PFSK-1 (cell line): ENCODE results near the gene ANKRD1.

Source experiments
- FOXP2 ChIP-seq: optimal IDR thresholded peaks from 2 replicates; pipeline ENCODE3; 2011; ENCODE audit warnings: borderline replicate concordance, control low read depth, inconsistent platforms; ENCODE audit not compliant: insufficient read depth; ENCODE audit errors: extremely low read length, extremely low read depth
- POLR2AphosphoS5 ChIP-seq: IDR thresholded peaks from 2 replicates; pipeline ENCODE4 v1.6.1; 2012; ENCODE audit warnings: low read depth, mild to moderate bottlenecking, control low read depth, low read length, moderate library complexity
- REST ChIP-seq, 2 experiments: IDR thresholded peaks; 2 replicates each; pipeline versions ENCODE4 v1.6.1 to v1.8.0; 2011 to 2012; ENCODE audit warnings: low read depth in 2 of 2, low read length in 2 of 2, control low read depth in 1 of 2, inconsistent platforms in 1 of 2, mild to moderate bottlenecking in 1 of 2, moderate library complexity in 1 of 2; ENCODE audit not compliant: insufficient read depth in 1 of 2
- SIN3A ChIP-seq: IDR thresholded peaks from 2 replicates; pipeline ENCODE4 v1.6.1; 2012; ENCODE audit warnings: mild to moderate bottlenecking, low read length, moderate library complexity, borderline replicate concordance; ENCODE audit not compliant: insufficient read depth
- TAF1 ChIP-seq: IDR thresholded peaks from 2 replicates; pipeline ENCODE4 v1.6.1; 2012; ENCODE audit warnings: low read length, control low read depth, borderline replicate concordance; ENCODE audit not compliant: insufficient read depth

The ANKRD1 gene

GRCh38 chr10:90966146-90966545, 45.3 kb upstream of the ANKRD1 start:
- TF ChIP-seq SIN3A (no peak), TAF1 (no peak), POLR2AphosphoS5 (no peak)

GRCh38 chr10:90965720-90966119, 44.8 kb upstream of the ANKRD1 start:
- no peak for TF ChIP-seq FOXP2
- TF ChIP-seq REST (IDR thresholded peaks at IDR 0.05; ENCODE audit: insufficient read depth in 1 of 2, low read depth in 2 of 2, low read length in 2 of 2), result no peak
- TF ChIP-seq TAF1, result no peak
- no peak for TF ChIP-seq POLR2AphosphoS5
- TF ChIP-seq SIN3A, result no peak

GRCh38 chr10:90964781-90965465, 44.0 kb upstream of the ANKRD1 start:
- TF ChIP-seq TAF1 (no peak), POLR2AphosphoS5 (no peak), SIN3A (no peak), REST (IDR thresholded peaks at IDR 0.05; ENCODE audit: insufficient read depth in 1 of 2, low read depth in 2 of 2, low read length in 2 of 2) (no peak), FOXP2 (no peak)

GRCh38 chr10:90963331-90963730, 42.4 kb upstream of the ANKRD1 start:
- TF ChIP-seq REST (IDR thresholded peaks at IDR 0.05; ENCODE audit: insufficient read depth in 1 of 2, low read depth in 2 of 2, low read length in 2 of 2) (no peak), TAF1 (no peak), SIN3A (no peak), FOXP2 (no peak), POLR2AphosphoS5 (no peak)

- TF ChIP-seq FOXP2 (no peak), POLR2AphosphoS5 (no peak), REST (IDR thresholded peaks at IDR 0.05; ENCODE audit: insufficient read depth in 1 of 2, low read depth in 2 of 2, low read length in 2 of 2) (no peak), TAF1 (no peak), SIN3A (no peak)
Observed at GRCh38 chr10:90960355-90960814, 39.5 kb upstream of the ANKRD1 start.
